HG03342 (cell line): Measurements from ENCODE around the gene PRICKLE1.

Source experiments
- ATAC-seq: cut with Tn5 transposase; IDR thresholded peaks from one replicate; pipeline ENCODE4 v1.9.1; 2021; ENCODE audit warnings: mild to moderate bottlenecking, moderate library complexity; ENCODE audit not compliant: unreplicated experiment

The PRICKLE1 gene

DNA sequence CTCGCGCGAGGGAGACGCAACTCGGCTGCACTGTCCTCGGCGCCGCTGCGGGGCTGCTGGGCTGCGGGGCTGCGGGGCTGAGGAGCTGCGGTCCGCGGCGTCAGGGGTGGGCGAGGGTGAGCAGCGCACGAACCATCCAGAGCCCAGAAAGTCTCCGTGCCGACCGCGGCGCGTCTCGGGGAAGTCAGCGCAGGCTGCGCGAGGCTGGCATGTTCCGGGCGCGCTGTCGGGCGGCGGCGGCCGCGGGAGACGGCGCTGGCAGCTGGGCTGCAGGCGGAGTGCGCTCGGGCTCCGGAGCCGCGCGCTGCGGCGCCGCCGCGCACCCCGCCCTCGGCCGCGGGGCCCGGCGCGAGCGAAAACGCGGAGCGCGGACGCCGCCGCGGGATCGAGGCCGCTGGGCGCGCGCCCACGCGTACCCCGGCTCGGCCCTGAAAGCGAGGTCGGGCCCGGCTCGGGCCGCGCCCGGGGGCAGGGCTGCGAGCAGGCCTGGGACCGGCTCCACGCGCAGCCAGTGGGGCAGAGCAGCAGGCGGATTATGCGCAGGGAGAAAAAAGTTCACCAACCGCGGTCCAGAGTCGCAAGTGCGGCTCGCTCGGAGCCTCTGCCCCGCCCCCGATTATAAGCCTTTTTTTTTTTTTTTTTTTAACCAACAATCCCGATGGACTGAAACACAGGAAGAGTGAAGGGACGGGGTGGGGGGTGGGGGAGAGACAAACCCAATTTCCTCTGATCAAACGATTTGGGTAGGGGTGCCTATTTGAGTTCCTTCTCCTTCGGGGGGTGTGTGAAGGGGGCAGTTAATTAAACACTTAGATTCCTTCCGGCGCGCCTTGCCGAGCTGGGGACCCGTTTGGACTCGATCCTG lies at the start of gene PRICKLE1:
TSS of gene PRICKLE1 (minus strand) at position 282 of the 865 bp plus-strand sequence. CDS start 117,230 bp downstream, outside the sequence.
- peak; percentile 81 for ATAC-seq

DNA sequence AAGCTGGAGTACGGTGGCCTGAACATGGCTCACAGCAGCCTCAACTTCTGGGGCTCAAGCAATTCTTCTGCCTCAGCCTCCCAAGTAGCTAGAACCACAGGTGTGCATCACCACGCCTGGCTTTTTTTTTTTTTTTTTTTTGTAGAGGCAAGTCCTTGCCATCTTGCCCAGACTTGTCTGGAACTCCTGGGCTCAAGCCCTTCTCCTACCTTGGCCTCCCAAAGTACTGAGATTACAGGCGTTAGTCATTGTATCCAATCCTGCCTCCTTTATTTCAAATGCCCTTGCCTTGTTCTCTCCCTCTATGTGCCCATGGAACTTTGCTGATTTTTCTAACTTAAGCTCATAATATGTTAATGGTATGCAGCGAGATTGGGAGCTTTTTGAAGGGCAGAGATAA lies 49.2 kb upstream of the PRICKLE1 start:
- ATAC-seq = no peak

GRCh38 chr12:42638011-42638410 lies 48.5 kb upstream of the PRICKLE1 start:
- ATAC-seq = no peak

- ATAC-seq = no peak
Observed at GRCh38 chr12:42636993-42637392, 47.4 kb upstream of the PRICKLE1 start.

DNA sequence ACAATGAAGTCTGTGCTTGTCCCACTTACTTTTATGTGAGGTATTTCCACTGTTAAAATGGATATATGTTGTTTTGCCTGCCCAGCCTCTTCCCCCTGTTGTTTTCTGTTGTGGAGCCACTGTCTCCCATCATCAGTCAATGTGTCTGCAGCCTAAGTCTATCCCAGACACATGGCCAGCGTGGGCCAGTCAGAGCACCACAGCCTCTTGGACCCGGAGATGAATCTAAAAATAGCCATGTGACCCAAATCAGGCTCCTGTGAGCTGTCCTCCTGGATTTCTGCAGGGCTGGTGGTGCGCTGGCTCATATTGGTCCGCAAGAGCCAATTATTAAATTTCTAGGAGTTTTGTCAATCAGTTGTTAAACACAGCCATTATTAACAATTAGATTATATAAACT lies 44.0 kb upstream of the PRICKLE1 start:
- ATAC-seq = no peak

- no peak for ATAC-seq
Observed at GRCh38 chr12:42631513-42631912, 42.0 kb upstream of the PRICKLE1 start.

GRCh38 chr12:42630314-42630713 lies 40.8 kb upstream of the PRICKLE1 start:
- no peak for ATAC-seq

GRCh38 chr12:42627151-42627550 lies 37.6 kb upstream of the PRICKLE1 start:
- no peak for ATAC-seq

- ATAC-seq = no peak
Observed at GRCh38 chr12:42625611-42626010, 36.1 kb upstream of the PRICKLE1 start.

DNA sequence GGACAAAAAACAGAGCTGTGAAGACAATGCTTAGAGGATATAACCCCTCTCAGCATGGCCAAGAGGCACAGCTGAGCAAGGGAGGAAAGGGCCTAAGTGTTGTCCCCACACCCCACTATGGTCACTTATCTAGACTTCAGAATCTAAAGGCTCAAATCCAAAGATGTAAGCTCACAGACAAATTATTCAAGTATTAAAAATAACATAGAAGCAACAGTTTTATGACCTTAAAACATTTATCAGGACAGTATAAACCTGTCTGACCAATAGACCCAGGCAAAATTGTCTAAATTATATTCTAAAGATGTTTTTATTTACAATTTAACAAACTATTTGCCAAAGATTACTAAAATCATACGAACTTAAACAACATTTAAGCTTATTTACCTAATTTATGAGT lies 28.1 kb upstream of the PRICKLE1 start:
- ATAC-seq = no peak

- ATAC-seq = no peak
Observed at GRCh38 chr12:42615006-42615405, 25.5 kb upstream of the PRICKLE1 start.

DNA sequence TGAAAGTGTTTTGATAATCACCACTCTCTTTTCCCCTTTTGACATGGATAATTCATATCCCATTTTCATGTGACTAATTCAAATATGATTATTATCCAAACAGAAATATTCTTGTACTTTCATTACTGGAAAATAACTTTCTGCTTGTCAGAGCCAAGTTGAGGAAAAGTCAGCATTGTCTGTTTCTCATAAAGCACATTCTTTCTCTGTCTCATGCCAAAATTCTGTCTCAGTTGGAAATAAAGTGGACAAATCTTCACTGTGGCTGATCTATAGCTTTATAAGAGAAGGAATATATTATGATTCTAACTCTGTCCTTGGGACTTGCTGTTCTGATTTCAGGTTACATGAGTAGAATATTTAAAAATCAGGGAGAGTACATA lies 22.7 kb upstream of the PRICKLE1 start:
- ATAC-seq = no peak

DNA sequence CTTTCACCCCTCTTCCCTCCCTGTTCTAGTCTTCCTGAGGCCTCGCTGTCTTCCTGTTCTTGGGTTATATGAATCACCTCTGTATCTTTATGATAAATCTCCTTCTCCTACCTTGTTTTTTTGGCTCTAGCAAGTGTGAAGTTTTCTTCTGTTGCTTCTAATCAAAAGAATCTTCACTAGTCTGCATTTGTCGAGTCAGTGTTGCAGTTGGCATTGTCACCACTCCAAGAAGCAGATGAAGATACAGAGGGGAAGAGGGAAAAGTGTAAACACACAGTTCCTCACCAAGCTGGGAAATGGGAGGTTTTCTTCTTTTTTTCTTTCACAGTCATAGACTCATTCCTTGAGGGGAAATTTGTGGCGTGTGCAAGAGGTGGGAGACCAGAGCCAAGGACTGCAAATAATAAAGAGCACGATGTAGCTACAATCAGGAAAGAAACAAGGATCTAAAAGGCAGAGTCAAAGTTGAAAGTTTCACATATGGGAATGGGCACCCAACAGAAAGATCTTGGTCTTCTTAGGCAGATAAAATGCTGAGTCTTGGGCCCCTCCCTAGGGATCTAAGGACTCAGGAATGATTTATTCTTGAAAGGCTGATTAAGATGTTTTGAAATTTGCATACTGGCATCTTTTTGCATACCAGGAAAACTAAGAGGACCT lies 22.2 kb upstream of the PRICKLE1 start:
- ATAC-seq = no peak

- ATAC-seq = no peak
Observed at GRCh38 chr12:42609605-42610004, 20.1 kb upstream of the PRICKLE1 start.

GRCh38 chr12:42608196-42608825 lies 18.8 kb upstream of the PRICKLE1 start:
- no peak for ATAC-seq

- no peak for ATAC-seq
Observed at GRCh38 chr12:42607584-42608058, 18.1 kb upstream of the PRICKLE1 start.

GRCh38 chr12:42606471-42606870 lies 16.9 kb upstream of the PRICKLE1 start:
- no peak for ATAC-seq

DNA sequence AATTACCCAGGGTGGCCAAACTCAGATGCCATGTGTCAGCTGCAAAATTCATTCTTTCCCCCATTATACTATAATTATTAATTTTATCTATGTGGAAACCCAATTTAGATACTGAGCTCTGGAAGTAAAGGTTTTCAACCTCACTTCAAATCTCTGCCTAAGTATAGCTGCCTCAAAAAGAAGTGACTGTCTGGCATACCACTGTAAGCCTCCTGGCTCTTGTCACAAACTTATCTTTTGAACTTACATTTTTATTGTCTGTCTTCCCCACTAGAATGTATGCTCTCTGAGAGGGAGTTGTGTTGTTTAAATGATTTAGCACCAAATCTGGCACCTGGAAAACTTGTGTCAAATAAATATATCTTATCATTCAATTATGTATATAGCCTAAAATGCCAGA lies 16.1 kb upstream of the PRICKLE1 start:
- ATAC-seq = no peak

DNA sequence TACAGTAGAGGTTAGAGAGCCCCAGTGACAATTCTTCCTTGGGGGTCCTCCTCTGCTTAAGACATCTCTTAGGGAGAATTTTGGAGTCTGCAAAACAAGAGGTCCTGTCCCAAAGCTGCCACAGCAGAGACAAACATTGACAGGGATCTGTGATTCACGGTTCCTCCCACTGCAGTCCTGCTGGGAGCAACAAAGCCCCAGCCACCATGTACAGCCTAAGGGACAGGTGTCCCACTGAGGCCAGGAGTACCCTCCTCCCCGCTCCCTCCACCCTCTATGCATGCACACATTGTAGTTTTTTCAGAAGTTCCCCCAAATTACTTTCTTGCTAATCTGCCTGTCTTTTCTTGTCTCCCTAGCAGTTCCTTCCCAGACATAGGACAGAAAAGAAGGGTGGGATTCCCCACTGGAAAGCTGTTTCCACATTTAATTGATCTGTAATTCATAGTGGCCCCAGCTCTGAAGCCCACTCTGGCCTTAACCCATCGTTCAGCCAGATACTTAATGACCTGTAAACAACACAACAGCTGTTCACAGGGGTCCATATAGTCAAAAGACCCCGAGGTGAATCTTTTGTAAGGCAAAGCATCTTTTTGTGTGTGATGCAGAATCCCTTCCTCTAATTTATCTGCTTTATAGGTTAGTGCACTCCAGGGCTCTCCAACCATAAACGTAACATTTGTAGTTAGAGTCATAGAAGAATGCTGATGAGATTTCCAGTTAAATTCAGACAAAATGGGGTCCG lies 13.9 kb upstream of the PRICKLE1 start:
- ATAC-seq = no peak

DNA sequence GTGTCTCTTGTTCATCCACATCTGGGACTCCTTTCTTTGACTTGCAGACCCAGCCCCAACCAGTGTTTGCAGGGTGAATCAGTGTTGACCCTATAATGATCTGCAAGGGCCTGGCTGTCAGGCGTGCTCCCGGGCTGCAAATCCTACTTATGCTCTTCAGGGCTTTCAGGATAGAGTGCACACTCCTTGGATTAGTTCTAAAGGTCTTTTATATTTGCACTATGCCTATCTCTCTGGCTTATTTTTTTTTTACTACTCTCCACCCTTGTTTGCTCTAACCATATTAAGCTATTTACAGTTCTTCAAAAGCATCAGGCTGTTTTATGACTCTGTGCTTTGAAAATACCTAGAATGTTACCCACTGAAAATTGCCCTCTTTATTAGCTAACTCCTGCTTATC lies 4.3 kb upstream of the PRICKLE1 start:
- no peak for ATAC-seq

DNA sequence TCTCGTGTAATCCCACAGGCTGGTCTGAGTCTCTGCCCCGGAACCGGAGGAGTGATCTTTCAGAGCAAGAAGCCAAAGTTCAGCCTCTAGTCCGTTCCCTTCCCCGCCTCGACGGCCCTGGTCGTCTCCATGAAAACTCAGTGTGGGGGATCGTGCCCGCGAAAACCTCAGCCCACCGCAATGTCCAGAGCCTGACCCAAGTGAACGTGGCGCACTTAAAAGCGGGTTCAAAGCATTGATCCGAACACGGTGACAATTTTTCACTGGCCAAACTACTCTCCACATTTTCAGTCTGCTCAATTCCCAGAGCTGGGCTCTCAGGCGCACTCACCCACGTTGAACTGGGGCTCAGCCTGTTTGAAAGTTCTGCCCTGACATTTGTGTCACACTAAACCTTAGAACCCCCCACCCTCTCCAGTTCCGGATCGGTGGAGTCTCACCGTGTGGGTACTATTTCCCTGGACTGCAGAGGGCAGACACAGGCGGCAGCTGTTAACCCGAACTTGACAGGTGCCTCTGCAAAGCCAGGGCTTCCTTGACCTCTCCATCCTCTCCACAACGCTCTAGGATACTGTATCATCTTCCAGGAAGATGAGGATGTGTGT lies 886 bp upstream of the PRICKLE1 start:
- ATAC-seq = no peak
